Left renal cortex interstitium (tissue), 4 donors: ENCODE data around the gene CAMK1D. TPM values are rescaled to one million over a fixed set of nuclear protein-coding genes. Genes with fewer than 3 reads are reported as not detected.

Source experiments
- DNase-seq, 4 donors: peaks; one replicate each; pipeline ENCODE4 v3.0.0-alpha.2; 2013; ENCODE audit warnings: low read depth in 4 of 4, low spot score in 2 of 4, missing footprints in 1 of 4
- polyA plus RNA-seq, 4 donors: library from polyadenylated mRNA; unstranded; fragments of 120-200 nt; gene quantifications; one replicate each; pipeline ENCODE4 v1.2.1, GENCODE V29; 2013; ENCODE audit not compliant: insufficient read length in 4 of 4

Gene CAMK1D
- polyA plus RNA-seq, 4 donors = 10.1 to 13.0 (median 10.8) TPM

- no peak for DNase-seq
These were observed 159.9 kb downstream of the CAMK1D start for GRCh38 chr10:12509016-12509793.

- no peak for DNase-seq
These were observed 160.4 kb downstream of the CAMK1D start for GRCh38 chr10:12509794-12510100.

GRCh38 chr10:12510501-12510941 is 161.2 kb downstream of the CAMK1D start:
- DNase-seq = no peak

GRCh38 chr10:12510984-12511383 is 161.6 kb downstream of the CAMK1D start:
- DNase-seq = no peak

- no peak for DNase-seq
These were observed 162.3 kb downstream of the CAMK1D start for GRCh38 chr10:12511651-12512050.

GRCh38 chr10:12512332-12513002 is 163.1 kb downstream of the CAMK1D start:
- no peak for DNase-seq

- no peak for DNase-seq
These were observed 163.6 kb downstream of the CAMK1D start for GRCh38 chr10:12513003-12513365.

- no peak for DNase-seq
These were observed 164.7 kb downstream of the CAMK1D start for GRCh38 chr10:12513775-12514673.

- no peak for DNase-seq
These were observed 168.7 kb downstream of the CAMK1D start for GRCh38 chr10:12518024-12518423.

GRCh38 chr10:12521423-12521822 is 172.1 kb downstream of the CAMK1D start:
- DNase-seq = no peak

GRCh38 chr10:12526311-12526710 is 177.0 kb downstream of the CAMK1D start:
- DNase-seq = no peak

- DNase-seq = no peak
These were observed 180.6 kb downstream of the CAMK1D start for GRCh38 chr10:12529976-12530375.

- DNase-seq = no peak
These were observed 182.2 kb downstream of the CAMK1D start for GRCh38 chr10:12531305-12532220.

- no peak for DNase-seq
These were observed 183.8 kb downstream of the CAMK1D start for GRCh38 chr10:12533151-12533550.

- no peak for DNase-seq
These were observed 184.4 kb downstream of the CAMK1D start for GRCh38 chr10:12533723-12534122.

- DNase-seq = no peak
These were observed 185.5 kb downstream of the CAMK1D start for GRCh38 chr10:12534824-12535223.

- no peak for DNase-seq
These were observed 186.3 kb downstream of the CAMK1D start for GRCh38 chr10:12535656-12536055.

GRCh38 chr10:12538491-12538995 is 189.2 kb downstream of the CAMK1D start:
- no peak for DNase-seq

GRCh38 chr10:12539350-12540164 is 190.2 kb downstream of the CAMK1D start:
- DNase-seq = no peak
